ENCODE data around the gene LHFPL2.

DNA sequence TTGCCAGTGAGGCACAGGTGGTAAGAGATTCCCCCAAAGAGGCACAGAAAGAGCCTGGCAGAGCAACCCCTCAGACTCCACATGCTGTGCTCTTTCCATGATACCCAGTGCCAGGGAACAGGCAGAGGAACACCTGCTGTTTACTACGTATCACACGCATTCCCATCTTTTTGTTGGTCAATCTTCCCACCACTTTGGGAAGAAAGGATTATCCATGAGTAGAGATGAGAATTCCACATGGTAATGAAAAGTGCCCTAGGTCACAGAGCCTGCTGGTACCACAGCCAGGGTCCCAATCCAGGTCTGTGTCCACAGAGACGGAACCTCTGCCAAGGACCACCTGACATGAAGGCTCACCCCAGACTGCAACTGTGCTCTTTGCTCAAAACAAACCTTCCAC lies 86.6 kb downstream of the LHFPL2 start:
- TF ChIP-seq POLR2A (IDR thresholded peaks at IDR 0.05) = no peak
- TF ChIP-seq, protein P1, sequence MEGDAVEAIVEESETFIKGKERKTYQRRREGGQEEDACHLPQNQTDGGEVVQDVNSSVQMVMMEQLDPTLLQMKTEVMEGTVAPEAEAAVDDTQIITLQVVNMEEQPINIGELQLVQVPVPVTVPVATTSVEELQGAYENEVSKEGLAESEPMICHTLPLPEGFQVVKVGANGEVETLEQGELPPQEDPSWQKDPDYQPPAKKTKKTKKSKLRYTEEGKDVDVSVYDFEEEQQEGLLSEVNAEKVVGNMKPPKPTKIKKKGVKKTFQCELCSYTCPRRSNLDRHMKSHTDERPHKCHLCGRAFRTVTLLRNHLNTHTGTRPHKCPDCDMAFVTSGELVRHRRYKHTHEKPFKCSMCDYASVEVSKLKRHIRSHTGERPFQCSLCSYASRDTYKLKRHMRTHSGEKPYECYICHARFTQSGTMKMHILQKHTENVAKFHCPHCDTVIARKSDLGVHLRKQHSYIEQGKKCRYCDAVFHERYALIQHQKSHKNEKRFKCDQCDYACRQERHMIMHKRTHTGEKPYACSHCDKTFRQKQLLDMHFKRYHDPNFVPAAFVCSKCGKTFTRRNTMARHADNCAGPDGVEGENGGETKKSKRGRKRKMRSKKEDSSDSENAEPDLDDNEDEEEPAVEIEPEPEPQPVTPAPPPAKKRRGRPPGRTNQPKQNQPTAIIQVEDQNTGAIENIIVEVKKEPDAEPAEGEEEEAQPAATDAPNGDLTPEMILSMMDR (IDR thresholded peaks at IDR 0.05) = no peak

Measured in testis (tissue), 2 donors.